GM18868 (cell line): Measurements from ENCODE around the gene MIDN.
A peak's percentile ranks its signal among the peaks of the same experiment; 100 is the strongest.
"Not testable (repeated sequence)": the region's sequence is repeated elsewhere in the genome, so short reads cannot be mapped to it uniquely, and the experiment has no call there.

Source experiments
- ATAC-seq: cut with Tn5 transposase; IDR thresholded peaks from one replicate; pipeline ENCODE4 v1.9.1; 2021; ENCODE audit warnings: mild to moderate bottlenecking, moderate library complexity; ENCODE audit not compliant: unreplicated experiment

Gene MIDN

GRCh38 chr19:1244693-1245451 lies 3.5 kb upstream of the MIDN start:
- ATAC-seq, result no peak

GRCh38 chr19:1245494-1246264 lies 2.7 kb upstream of the MIDN start:
- no peak for ATAC-seq

- ATAC-seq, result not testable (repeated sequence)
Measured at GRCh38 chr19:1246265-1247087, 1.9 kb upstream of the MIDN start.

GRCh38 chr19:1247748-1248138 lies 640 bp upstream of the MIDN start:
- no peak for ATAC-seq

GRCh38 chr19:1248786-1249297 lies 459 bp downstream of the MIDN start:
- ATAC-seq, result peak; percentile 33

- ATAC-seq, result peak; percentile 47
Measured at GRCh38 chr19:1249298-1249989, 1.1 kb downstream of the MIDN start.

GRCh38 chr19:1249990-1250436 lies 1.6 kb downstream of the MIDN start:
- no peak for ATAC-seq

GRCh38 chr19:1250437-1251260 lies 2.3 kb downstream of the MIDN start:
- no peak for ATAC-seq

GRCh38 chr19:1251330-1252220 lies 3.2 kb downstream of the MIDN start:
- ATAC-seq, result no peak

GRCh38 chr19:1252221-1252820 lies 3.9 kb downstream of the MIDN start:
- ATAC-seq, result no peak

GRCh38 chr19:1252821-1253513 lies 4.6 kb downstream of the MIDN start:
- no peak for ATAC-seq

- no peak for ATAC-seq
Measured at GRCh38 chr19:1253514-1254080, 5.2 kb downstream of the MIDN start.

GRCh38 chr19:1254081-1254527 lies 5.7 kb downstream of the MIDN start:
- ATAC-seq, result no peak

- no peak for ATAC-seq
Measured at GRCh38 chr19:1254530-1255185, 6.3 kb downstream of the MIDN start.

- ATAC-seq, result no peak
Measured at GRCh38 chr19:1255186-1256161, 7.1 kb downstream of the MIDN start.
